Subcutaneous abdominal adipose tissue (tissue), 5 donors: ENCODE results near the gene GRPEL1.

Source experiments
- H3K27ac ChIP-seq: one replicate; pipeline ENCODE4 v1.7.0; 2013; ENCODE audit warnings: low read depth, mild to moderate bottlenecking, inconsistent platforms, low read length, moderate library complexity
- H3K27me3 ChIP-seq, 5 donors: one replicate each; pipeline ENCODE4 v1.7.0; 2013; ENCODE audit warnings: low read length in 5 of 5, inconsistent platforms in 1 of 5; ENCODE audit not compliant: control insufficient read depth in 5 of 5, insufficient read depth in 4 of 5
- H3K36me3 ChIP-seq, 5 donors: one replicate each; pipeline ENCODE4 v1.7.0; 2013; ENCODE audit warnings: low read length in 5 of 5; ENCODE audit not compliant: control insufficient read depth in 5 of 5, insufficient read depth in 5 of 5
- H3K4me1 ChIP-seq, 5 donors: one replicate each; pipeline ENCODE4 v1.7.0; 2013; ENCODE audit warnings: low read length in 5 of 5, mild to moderate bottlenecking in 3 of 5, moderate library complexity in 1 of 5; ENCODE audit not compliant: control insufficient read depth in 5 of 5, insufficient read depth in 5 of 5
- H3K4me3 ChIP-seq, 5 donors: one replicate each; pipeline ENCODE4 v1.7.0; 2013; ENCODE audit warnings: low read length in 5 of 5, low read depth in 1 of 5
- H3K9ac ChIP-seq, 5 donors: one replicate each; pipeline ENCODE4 v1.7.0; 2013; ENCODE audit warnings: low read length in 5 of 5, mild to moderate bottlenecking in 4 of 5, moderate library complexity in 3 of 5
- H3K9me3 ChIP-seq, 5 donors: one replicate each; pipeline ENCODE4 v1.7.0; 2013; ENCODE audit warnings: low read length in 5 of 5; ENCODE audit not compliant: control insufficient read depth in 5 of 5
- donor health status: healthy.
- donor health status: healthy.
- donor health status: healthy.
- donor health status: healthy.
- donor health status: healthy.

The GRPEL1 gene

GRCh38 chr4:7041246-7041645 is 26.6 kb downstream of the GRPEL1 start:
- H3K27ac ChIP-seq: no peak overlapping the region
- peak overlapping the region in 1 of 5 donors; percentile 71 for H3K9ac ChIP-seq
- no peak overlapping the region for H3K4me3 ChIP-seq

GRCh38 chr4:7040765-7041164 is 27.1 kb downstream of the GRPEL1 start:
- Histone ChIP-seq H3K36me3 (no peaks in the 10 kb centered on the region), H3K9ac (no peak overlapping the region), H3K4me3 (no peak overlapping the region), H3K9me3 (no peaks in the 10 kb centered on the region), H3K27ac (no peak overlapping the region), H3K27me3 (no peaks in the 10 kb centered on the region), H3K4me1 (peaks cover 7 to 38% (median 33%) of the 10 kb centered on the region in 5 donors)

More at GRCh38 chr4:7041246-7041645, 26.6 kb downstream of the GRPEL1 start:
- H3K36me3 ChIP-seq: no peaks in the 10 kb centered on the region
- H3K27me3 ChIP-seq: no peaks in the 10 kb centered on the region
- peaks cover 8 to 43% (median 38%) of the 10 kb centered on the region in 5 donors for H3K4me1 ChIP-seq
- no peaks in the 10 kb centered on the region for H3K9me3 ChIP-seq

- H3K4me1 ChIP-seq: peaks cover 5 to 13% (median 12%) of the 10 kb centered on the region in 5 donors
These were observed 30.4 kb downstream of the GRPEL1 start for GRCh38 chr4:7037425-7037824.

GRCh38 chr4:7034262-7035081 is 33.4 kb downstream of the GRPEL1 start:
- Histone ChIP-seq H3K4me3 (no peak overlapping the region), H3K27ac (no peak overlapping the region), H3K9ac (no peak overlapping the region), H3K4me1 (no peaks in the 10 kb centered on the region), H3K9me3 (no peaks in the 10 kb centered on the region), H3K27me3 (no peaks in the 10 kb centered on the region), H3K36me3 (peaks cover 0 to 39% (median 32%) of the 10 kb centered on the region in 5 donors)

More at GRCh38 chr4:7037425-7037824, 30.4 kb downstream of the GRPEL1 start:
- H3K9ac ChIP-seq: no peak overlapping the region
- no peaks in the 10 kb centered on the region for H3K9me3 ChIP-seq
- H3K4me3 ChIP-seq: no peak overlapping the region
- H3K27ac ChIP-seq: no peak overlapping the region
- peaks cover 0 to 9% (median 3%) of the 10 kb centered on the region in 5 donors for H3K36me3 ChIP-seq
- no peaks in the 10 kb centered on the region for H3K27me3 ChIP-seq

- peaks cover 0 to 56% (median 44%) of the 10 kb centered on the region in 5 donors for H3K36me3 ChIP-seq
These were observed 35.3 kb downstream of the GRPEL1 start for GRCh38 chr4:7032596-7032995.

GRCh38 chr4:7031558-7032449 is 36.1 kb downstream of the GRPEL1 start:
- no peak overlapping the region for H3K27ac ChIP-seq
- H3K36me3 ChIP-seq: peaks cover 0 to 64% (median 50%) of the 10 kb centered on the region in 5 donors
- no peak overlapping the region for H3K9ac ChIP-seq
- H3K4me3 ChIP-seq: no peak overlapping the region
- H3K27me3 ChIP-seq: no peaks in the 10 kb centered on the region
- no peaks in the 10 kb centered on the region for H3K9me3 ChIP-seq
- H3K4me1 ChIP-seq: no peaks in the 10 kb centered on the region

More at GRCh38 chr4:7032596-7032995, 35.3 kb downstream of the GRPEL1 start:
- Histone ChIP-seq H3K4me1 (no peaks in the 10 kb centered on the region), H3K4me3 (no peak overlapping the region), H3K9ac (no peak overlapping the region), H3K27me3 (no peaks in the 10 kb centered on the region), H3K9me3 (no peaks in the 10 kb centered on the region), H3K27ac (no peak overlapping the region)

GRCh38 chr4:7030856-7031255 is 37.0 kb downstream of the GRPEL1 start:
- peaks cover 0 to 72% (median 54%) of the 10 kb centered on the region in 5 donors for H3K36me3 ChIP-seq
- no peaks in the 10 kb centered on the region for H3K27me3 ChIP-seq
- no peaks in the 10 kb centered on the region for H3K4me1 ChIP-seq
- H3K4me3 ChIP-seq: no peak overlapping the region
- H3K9me3 ChIP-seq: no peaks in the 10 kb centered on the region
- no peak overlapping the region for H3K9ac ChIP-seq
- H3K27ac ChIP-seq: no peak overlapping the region

- H3K4me1 ChIP-seq: no peaks in the 10 kb centered on the region
- no peak overlapping the region for H3K9ac ChIP-seq
- no peaks in the 10 kb centered on the region for H3K27me3 ChIP-seq
- H3K36me3 ChIP-seq: peaks cover 0 to 82% (median 62%) of the 10 kb centered on the region in 5 donors
- no peak overlapping the region for H3K4me3 ChIP-seq
- H3K9me3 ChIP-seq: no peaks in the 10 kb centered on the region
- H3K27ac ChIP-seq: no peak overlapping the region
These were observed 37.9 kb downstream of the GRPEL1 start for GRCh38 chr4:7029921-7030320.

- H3K4me3 ChIP-seq: no peak overlapping the region
- peaks cover 0 to 89% (median 67%) of the 10 kb centered on the region in 5 donors for H3K36me3 ChIP-seq
- no peaks in the 10 kb centered on the region for H3K27me3 ChIP-seq
- H3K9me3 ChIP-seq: no peaks in the 10 kb centered on the region
- H3K9ac ChIP-seq: no peak overlapping the region
- no peaks in the 10 kb centered on the region for H3K4me1 ChIP-seq
- no peak overlapping the region for H3K27ac ChIP-seq
These were observed 38.7 kb downstream of the GRPEL1 start for GRCh38 chr4:7029212-7029611.

GRCh38 chr4:7027913-7028312 is 40.0 kb downstream of the GRPEL1 start:
- peaks cover 2 to 96% (median 78%) of the 10 kb centered on the region in 5 donors for H3K36me3 ChIP-seq
- no peaks in the 10 kb centered on the region for H3K4me1 ChIP-seq
- H3K27ac ChIP-seq: no peak overlapping the region
- H3K9me3 ChIP-seq: no peaks in the 10 kb centered on the region
- no peaks in the 10 kb centered on the region for H3K27me3 ChIP-seq
- no peak overlapping the region for H3K9ac ChIP-seq
- H3K4me3 ChIP-seq: no peak overlapping the region
